DOHH2 (cell line): ENCODE results near the gene DNMBP.

Experiments
- H3F3A ChIP-seq: fragments of 200-600 bp; sonication (generic), shearing (Covaris generic); 2 replicates; pipeline ENCODE4 v1.6.0; 2016; ENCODE audit warnings: antibody characterized with exemption, mild to moderate bottlenecking; ENCODE audit not compliant: control insufficient read depth, insufficient read depth
- H3K27ac ChIP-seq: fragments of 200-600 bp; sonication (generic); 2 replicates; pipeline ENCODE4 v1.5.1; 2014; ENCODE audit warnings: low read depth, mild to moderate bottlenecking, low read length, moderate library complexity
- H3K27me3 ChIP-seq: fragments of 200-600 bp; sonication (generic); 2 replicates; pipeline ENCODE4 v1.6.1; 2014; ENCODE audit warnings: mild to moderate bottlenecking, low read length, mixed read lengths; ENCODE audit not compliant: control insufficient read depth
- H3K36me3 ChIP-seq: fragments of 200-600 bp; sonication (generic); 2 replicates; pipeline ENCODE4 v1.6.1; 2014; ENCODE audit warnings: mild to moderate bottlenecking, low read length, moderate library complexity, mixed read lengths; ENCODE audit not compliant: control insufficient read depth
- H3K4me1 ChIP-seq: fragments of 200-600 bp; sonication (generic); 2 replicates; pipeline ENCODE4 v1.6.1; 2014; ENCODE audit warnings: mild to moderate bottlenecking, low read length, mixed read lengths; ENCODE audit not compliant: control insufficient read depth
- H3K4me2 ChIP-seq: fragments of 200-600 bp; sonication (generic); 2 replicates; pipeline ENCODE4 v1.6.0; 2014; ENCODE audit warnings: mild to moderate bottlenecking, low read length, moderate library complexity
- H3K4me3 ChIP-seq: fragments of 200-600 bp; sonication (generic); 2 replicates; pipeline ENCODE4 v1.5.1; 2014; ENCODE audit warnings: mild to moderate bottlenecking, low read length, mixed read lengths
- H3K79me2 ChIP-seq: fragments of 200-600 bp; sonication (generic); 2 replicates; pipeline ENCODE4 v1.6.1; 2014; ENCODE audit warnings: mild to moderate bottlenecking, low read length, mixed read lengths; ENCODE audit not compliant: control insufficient read depth
- H3K9me2 ChIP-seq: fragments of 200-600 bp; sonication (generic); replicated peaks from 2 replicates; pipeline ENCODE4 v1.6.1; 2014; ENCODE audit warnings: mild to moderate bottlenecking, low read length, mixed read lengths; ENCODE audit not compliant: control insufficient read depth
- H3K9me3 ChIP-seq: fragments of 200-600 bp; sonication (generic); 2 replicates; pipeline ENCODE4 v1.6.1; 2014; ENCODE audit warnings: antibody characterized with exemption, low read length, mixed read lengths; ENCODE audit not compliant: control insufficient read depth, insufficient read depth
- H4K20me1 ChIP-seq: fragments of 200-600 bp; sonication (generic); 2 replicates; pipeline ENCODE4 v1.6.0; 2014; ENCODE audit warnings: low read depth, mild to moderate bottlenecking, antibody characterized with exemption, low read length, moderate library complexity; ENCODE audit not compliant: control insufficient read depth, insufficient read depth
- EZH2phosphoT487 ChIP-seq: fragments of 200-600 bp; sonication (generic); IDR thresholded peaks from 2 replicates; pipeline ENCODE4 v1.6.1; 2017; ENCODE audit warnings: borderline replicate concordance, mild to moderate bottlenecking, antibody characterized with exemption, low read length, moderate library complexity, mixed read lengths
- TF ChIP-seq, protein P1 (sequence below): fragments of 200-600 bp; sonication (generic); IDR thresholded peaks from one replicate; pipeline ENCODE4 v1.5.1; 2014; ENCODE audit warnings: antibody characterized with exemption, mild to moderate bottlenecking, low read depth, low read length; ENCODE audit not compliant: poor library complexity, severe bottlenecking

The DNMBP gene

GRCh38 chr10:99836711-99837110 is 173.0 kb downstream of the DNMBP start:
- Histone ChIP-seq H4K20me1 (no peaks in the 10 kb centered on the region), H3K27me3 (no peaks in the 10 kb centered on the region), H3K9me2 (no peaks in the 10 kb centered on the region), H3K4me3 (no peak overlapping the region), H3K9me3 (peaks cover 4% of the 10 kb centered on the region; the same call in 1 of the 2 replicates), H3K36me3 (no peaks in the 10 kb centered on the region), H3K27ac (no peak overlapping the region), H3F3A (no peaks in the 10 kb centered on the region), H3K79me2 (no peaks in the 10 kb centered on the region), H3K4me1 (no peaks in the 10 kb centered on the region), H3K4me2 (no peak overlapping the region)
- TF ChIP-seq, protein P1, sequence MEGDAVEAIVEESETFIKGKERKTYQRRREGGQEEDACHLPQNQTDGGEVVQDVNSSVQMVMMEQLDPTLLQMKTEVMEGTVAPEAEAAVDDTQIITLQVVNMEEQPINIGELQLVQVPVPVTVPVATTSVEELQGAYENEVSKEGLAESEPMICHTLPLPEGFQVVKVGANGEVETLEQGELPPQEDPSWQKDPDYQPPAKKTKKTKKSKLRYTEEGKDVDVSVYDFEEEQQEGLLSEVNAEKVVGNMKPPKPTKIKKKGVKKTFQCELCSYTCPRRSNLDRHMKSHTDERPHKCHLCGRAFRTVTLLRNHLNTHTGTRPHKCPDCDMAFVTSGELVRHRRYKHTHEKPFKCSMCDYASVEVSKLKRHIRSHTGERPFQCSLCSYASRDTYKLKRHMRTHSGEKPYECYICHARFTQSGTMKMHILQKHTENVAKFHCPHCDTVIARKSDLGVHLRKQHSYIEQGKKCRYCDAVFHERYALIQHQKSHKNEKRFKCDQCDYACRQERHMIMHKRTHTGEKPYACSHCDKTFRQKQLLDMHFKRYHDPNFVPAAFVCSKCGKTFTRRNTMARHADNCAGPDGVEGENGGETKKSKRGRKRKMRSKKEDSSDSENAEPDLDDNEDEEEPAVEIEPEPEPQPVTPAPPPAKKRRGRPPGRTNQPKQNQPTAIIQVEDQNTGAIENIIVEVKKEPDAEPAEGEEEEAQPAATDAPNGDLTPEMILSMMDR, result no peak
- no peak for TF ChIP-seq EZH2phosphoT487

DNA sequence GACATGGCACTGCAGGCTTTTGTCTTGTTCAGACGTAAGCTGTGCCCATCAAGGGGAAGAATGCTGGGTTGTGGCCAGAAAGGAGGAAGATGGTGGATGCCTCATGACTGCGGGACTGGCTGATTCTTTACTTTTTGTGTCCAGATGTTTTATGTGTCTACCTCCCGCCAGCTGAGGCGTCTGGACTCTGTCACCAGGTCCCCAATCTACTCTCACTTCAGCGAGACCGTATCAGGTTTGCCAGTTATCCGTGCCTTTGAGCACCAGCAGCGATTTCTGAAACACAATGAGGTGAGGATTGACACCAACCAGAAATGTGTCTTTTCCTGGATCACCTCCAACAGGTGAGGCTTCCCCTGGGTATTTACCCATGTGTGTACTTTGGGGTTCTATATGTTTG is 173.8 kb downstream of the DNMBP start:
- Histone ChIP-seq H3K4me3 (no peak overlapping the region), H3K79me2 (no peaks in the 10 kb centered on the region), H3K36me3 (no peaks in the 10 kb centered on the region), H3F3A (no peaks in the 10 kb centered on the region), H3K9me2 (no peaks in the 10 kb centered on the region), H3K27ac (no peak overlapping the region), H3K9me3 (peaks cover 4% of the 10 kb centered on the region; the same call in 1 of the 2 replicates), H3K4me1 (no peaks in the 10 kb centered on the region), H3K4me2 (no peak overlapping the region), H3K27me3 (no peaks in the 10 kb centered on the region), H4K20me1 (no peaks in the 10 kb centered on the region)
- TF ChIP-seq, protein P1, result no peak
- TF ChIP-seq EZH2phosphoT487, result no peak

GRCh38 chr10:99834410-99834809 is 175.3 kb downstream of the DNMBP start:
- H3K9me3 ChIP-seq, result peaks cover 4% of the 10 kb centered on the region; the same call in 1 of the 2 replicates
- no peak overlapping the region for H3K4me2 ChIP-seq
- no peaks in the 10 kb centered on the region for H3K4me1 ChIP-seq
- H3K27me3 ChIP-seq, result 0 out of 2 replicates have a peak, but pooled peaks cover 3% of the 10 kb centered on the region
- no peaks in the 10 kb centered on the region for H3F3A ChIP-seq
- no peaks in the 10 kb centered on the region for H3K36me3 ChIP-seq
- TF ChIP-seq, protein P1, result no peak
- TF ChIP-seq EZH2phosphoT487, result no peak
- H3K27ac ChIP-seq, result no peak overlapping the region
- H3K9me2 ChIP-seq, result no peaks in the 10 kb centered on the region
- H3K4me3 ChIP-seq, result no peak overlapping the region
- H4K20me1 ChIP-seq, result no peaks in the 10 kb centered on the region
- no peaks in the 10 kb centered on the region for H3K79me2 ChIP-seq

DNA sequence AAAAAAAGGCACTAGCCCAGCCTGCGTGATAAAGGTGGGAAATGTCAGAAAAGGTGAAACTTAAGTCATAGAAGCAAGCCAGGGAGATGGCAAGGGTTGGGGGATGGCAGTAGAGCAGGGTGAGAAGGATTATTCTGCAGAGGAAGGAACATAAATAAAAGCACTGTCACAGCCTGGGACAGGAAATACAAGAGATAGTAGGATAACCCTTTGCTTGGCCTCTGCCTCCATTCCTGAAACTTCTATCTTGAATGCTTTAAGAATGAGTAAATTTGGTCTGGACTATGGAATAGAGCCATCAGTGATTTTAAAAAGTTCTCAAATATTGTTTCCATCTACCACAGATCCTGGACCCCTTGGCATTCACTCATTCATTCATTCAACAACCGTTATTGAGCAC is 177.3 kb downstream of the DNMBP start:
- Histone ChIP-seq H3K9me3 (peaks cover 12% of the 10 kb centered on the region; the same call in 1 of the 2 replicates), H3K4me2 (no peak overlapping the region), H4K20me1 (no peaks in the 10 kb centered on the region), H3K27ac (no peak overlapping the region), H3F3A (no peaks in the 10 kb centered on the region), H3K79me2 (no peaks in the 10 kb centered on the region), H3K36me3 (no peaks in the 10 kb centered on the region), H3K27me3 (0 out of 2 replicates have a peak, but pooled peaks cover 3% of the 10 kb centered on the region), H3K4me3 (no peak overlapping the region), H3K9me2 (no peaks in the 10 kb centered on the region), H3K4me1 (peaks cover 8% of the 10 kb centered on the region)
- TF ChIP-seq, protein P1, result no peak
- no peak for TF ChIP-seq EZH2phosphoT487
